HG02623 (cell line): ENCODE data around the gene FKBP1A.

Experiments used
- ATAC-seq: cut with Tn5 transposase; IDR thresholded peaks from one replicate; pipeline ENCODE4 v1.9.1; 2021; ENCODE audit warnings: moderate library complexity; ENCODE audit not compliant: unreplicated experiment

Gene FKBP1A

GRCh38 chr20:1388253-1388652 is 4.6 kb downstream of the FKBP1A start:
- no peak for ATAC-seq

GRCh38 chr20:1386323-1386722 is 6.5 kb downstream of the FKBP1A start:
- no peak for ATAC-seq

GRCh38 chr20:1383623-1384404 is 9.0 kb downstream of the FKBP1A start:
- ATAC-seq: no peak

- ATAC-seq: no peak
These were observed 10.2 kb downstream of the FKBP1A start for GRCh38 chr20:1382670-1383069.

- ATAC-seq: no peak
These were observed 10.9 kb downstream of the FKBP1A start for GRCh38 chr20:1381753-1382591.

GRCh38 chr20:1378735-1379125 is 14.1 kb downstream of the FKBP1A start:
- ATAC-seq: no peak

- no peak for ATAC-seq
These were observed 14.7 kb downstream of the FKBP1A start for GRCh38 chr20:1377984-1378734.

GRCh38 chr20:1377341-1377871 is 15.4 kb downstream of the FKBP1A start:
- no peak for ATAC-seq

GRCh38 chr20:1376408-1377270 is 16.2 kb downstream of the FKBP1A start:
- no peak for ATAC-seq

GRCh38 chr20:1376007-1376406 is 16.8 kb downstream of the FKBP1A start:
- ATAC-seq: no peak

GRCh38 chr20:1375515-1375914 is 17.3 kb downstream of the FKBP1A start:
- ATAC-seq: no peak

- no peak for ATAC-seq
These were observed 18.6 kb downstream of the FKBP1A start for GRCh38 chr20:1374246-1374645.

- no peak for ATAC-seq
These were observed 19.2 kb downstream of the FKBP1A start for GRCh38 chr20:1373614-1374013.

- ATAC-seq: no peak
These were observed 19.8 kb downstream of the FKBP1A start for GRCh38 chr20:1373036-1373435.

- ATAC-seq: no peak
These were observed 20.9 kb downstream of the FKBP1A start for GRCh38 chr20:1371830-1372539.

GRCh38 chr20:1371202-1371782 is 21.6 kb downstream of the FKBP1A start:
- no peak for ATAC-seq

GRCh38 chr20:1370548-1371110 is 22.2 kb downstream of the FKBP1A start:
- no peak for ATAC-seq

GRCh38 chr20:1369970-1370369 is 22.9 kb downstream of the FKBP1A start:
- no peak for ATAC-seq
